ENCODE data around the gene CFAP46. TPM values are rescaled to one million over a fixed set of nuclear protein-coding genes. Genes with fewer than 3 reads are reported as not detected.

CFAP46 gene
- total and polyA plus RNA-seq, 2 of the 4 experiments (the other 2 are of a cell fraction) = 1.3 to 1.8 TPM

DNA sequence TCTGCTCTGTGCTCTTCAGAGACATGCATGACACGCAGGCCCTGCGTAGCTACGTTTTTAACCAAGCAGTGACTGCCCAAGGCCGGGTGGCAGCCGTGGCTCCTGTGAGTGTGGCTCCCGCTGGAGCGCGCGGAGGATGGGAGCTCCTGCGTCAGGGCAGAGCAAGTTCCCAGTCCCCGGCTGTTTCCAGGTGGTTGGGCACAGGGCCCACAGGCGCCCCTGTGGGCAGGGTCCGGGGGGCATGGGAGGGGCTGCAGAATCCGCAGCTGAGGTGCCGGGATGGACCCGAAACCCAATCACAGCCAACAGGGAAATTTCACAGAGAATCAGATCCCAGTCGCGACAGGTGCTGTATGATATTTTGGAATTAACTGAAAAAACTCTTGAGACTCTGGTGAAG is 166.2 kb downstream of the CFAP46 start:
- WGBS, 2 experiments (ENCODE audit: extremely low coverage in 2 of 2, insufficient read length in 1 of 2) = 96% methylated on average over 10 of the region's 18 CpGs; no CpG with 5 or more reads in 1 of the 2 experiments
- ATAC-seq (ENCODE audit: low read depth) = no peak
- TF ChIP-seq NFE2L2 (IDR thresholded peaks at IDR 0.05; ENCODE audit: low read depth, low read length) (no peak), MAZ (IDR thresholded peaks at IDR 0.05; ENCODE audit: borderline replicate concordance, low read depth, low read length) (no peak), CHD1 (IDR thresholded peaks at IDR 0.05; ENCODE audit: low read depth, low read length) (no peak), MXI1 (IDR thresholded peaks at IDR 0.05; ENCODE audit: borderline replicate concordance, low read depth, low read length) (no peak), FOS (IDR thresholded peaks at IDR 0.05; ENCODE audit: low read depth, low read length) (no peak)
- Histone ChIP-seq H2BK20ac (ENCODE audit: low read depth, low read length) (no peak overlapping the region), H4K8ac (ENCODE audit: low read depth in 2 of 2, low read length in 2 of 2) (no peak overlapping the region), H3K23ac (ENCODE audit: low read depth, low read length) (no peak overlapping the region), H3K27ac (ENCODE audit: insufficient read depth, low read length) (no peak overlapping the region), H3K79me1 (ENCODE audit: low read depth in 1 of 2, low read length in 2 of 2) (no peaks in the 10 kb centered on the region), H2BK5ac (ENCODE audit: low read depth, low read length, poor library complexity, severe bottlenecking) (no peak overlapping the region), H2BK15ac (ENCODE audit: low read depth, low read length) (no peak overlapping the region), H3K9me3 (ENCODE audit: control insufficient read depth, insufficient read depth, low read length) (no peaks in the 10 kb centered on the region), H3K9me1 (ENCODE audit: insufficient read depth, low read length) (no peaks in the 10 kb centered on the region), H3K4me2 (ENCODE audit: low read depth, low read length) (no peak overlapping the region), H3K14ac (replicated peaks; ENCODE audit: low read depth, low read length) (no peak overlapping the region), H3K9ac (ENCODE audit: low read depth, low read length) (no peak overlapping the region), H3K4ac (ENCODE audit: low read depth, low read length) (no peak overlapping the region), H2BK120ac (ENCODE audit: low read depth, low read length) (no peak overlapping the region), H2AFZ (replicated peaks; ENCODE audit: low read length, poor library complexity) (no peak overlapping the region), H2AK5ac (ENCODE audit: low read depth, low read length) (no peak overlapping the region), H3K4me1 (ENCODE audit: control insufficient read depth, insufficient read depth, low read length) (no peaks in the 10 kb centered on the region), H3K36me3 (ENCODE audit: control insufficient read depth, insufficient read depth, low read length) (peaks cover 1% of the 10 kb centered on the region; the same call in 1 of the 2 replicates), H3K56ac (ENCODE audit: extremely low read depth, insufficient read depth, low read length) (no peak overlapping the region), H4K91ac (ENCODE audit: insufficient read depth, low read depth, low read length) (no peak overlapping the region), H3K18ac (ENCODE audit: low read depth, low read length) (no peak overlapping the region), H3K27me3 (ENCODE audit: control insufficient read depth, insufficient read depth, low read length) (no peaks in the 10 kb centered on the region), H3K4me3 (ENCODE audit: insufficient read depth, low read depth, low read length) (no peak overlapping the region), H4K5ac (ENCODE audit: low read depth, low read length) (no peak overlapping the region), H4K20me1 (ENCODE audit: insufficient read depth, low read length) (peaks cover 3% of the 10 kb centered on the region; the same call in 1 of the 2 replicates), H2AK9ac (replicated peaks; ENCODE audit: low read depth, low read length, poor library complexity) (no peak overlapping the region)
- dilution Hi-C loops (cut with HindIII; ENCODE audit: low sequenced_read_pairs, unreplicated experiment) (no loop called here), in situ Hi-C loops (cut with MboI; ENCODE audit: low sequenced_read_pairs) (loop anchor here (10.0 kb wide), 1 partner anchor 121 kb away; no protein-coding TSS in a partner anchor), intact Hi-C loops (cut with micrococcal nuclease) (no loop called here)
- no TSS peak for BruUV-seq (replicated peaks)
- POLR2A ChIA-PET (ENCODE audit: unreplicated experiment) = no interaction called here
- CTCF ChIA-PET = no interaction called here
- no peak for DNase-seq
